A549 (cell line): Measurements from ENCODE around the gene DEUP1.

Experiments
- CBX8 ChIP-seq: fragments of 200-600 bp; sonication (generic); IDR thresholded peaks from 2 replicates; pipeline ENCODE4 v1.6.1; 2016
- CEBPB ChIP-seq, 2 experiments: fragments of >200 bp in 1 of 2; sonication (Bioruptor Twin) in 1 of 2; formaldehyde crosslinking in 1 of 2; IDR thresholded peaks; 2 replicates each; pipeline ENCODE4 v1.6.1; 2012 to 2016
- EP300 ChIP-seq, 2 experiments: fragments of >200 bp; sonication (Bioruptor Twin); formaldehyde crosslinking; IDR thresholded peaks; 2 replicates in 1 of 2; 3 replicates in 1 of 2; pipeline ENCODE4 v1.6.1; 2016 to 2017
- HDAC2 ChIP-seq: fragments of 200-600 bp; sonication (generic); IDR thresholded peaks from 2 replicates; pipeline ENCODE4 v1.6.1; 2016
- JUN ChIP-seq, 2 experiments: fragments of >200 bp; sonication (Bioruptor Twin); formaldehyde crosslinking; IDR thresholded peaks; 2 replicates in 1 of 2; 3 replicates in 1 of 2; pipeline ENCODE4 v1.6.1; 2016 to 2017
- JUNB ChIP-seq: fragments of >200 bp; sonication (Bioruptor Twin); formaldehyde crosslinking; IDR thresholded peaks from 2 replicates; pipeline ENCODE4 v1.6.1; 2016
- MAFK ChIP-seq: fragments of 450-650 bp; IDR thresholded peaks from 2 replicates; pipeline ENCODE4 v1.6.1; 2014; ENCODE audit not compliant: partially characterized antibody
- POLR2A ChIP-seq: IDR thresholded peaks from 2 replicates; pipeline ENCODE4 v1.6.1; 2012; ENCODE audit warnings: mild to moderate bottlenecking, low read length
- RAD21 ChIP-seq, 2 experiments: fragments of >200 bp in 1 of 2; sonication (Bioruptor Twin) in 1 of 2; formaldehyde crosslinking in 1 of 2; IDR thresholded peaks in 1 of 2; conservative IDR thresholded peaks in 1 of 2; 2 replicates in 1 of 2; 3 replicates in 1 of 2; pipeline ENCODE4 v1.6.1; 2012 to 2018; ENCODE audit warnings: inconsistent platforms in 1 of 2
- RARB ChIP-seq: fragments of 250-450 bp; sonication (Bioruptor Pico); IDR thresholded peaks from 2 replicates; pipeline ENCODE4 v1.8.0; 2021; ENCODE audit warnings: mild to moderate bottlenecking, moderate library complexity
- RCOR1 ChIP-seq: fragments of 150-350 bp; IDR thresholded peaks from 2 replicates; pipeline ENCODE4 v1.6.1; 2014; ENCODE audit warnings: antibody characterized with exemption, low read length, low read depth
- TF ChIP-seq, protein P1 (sequence below): fragments of >200 bp; sonication (Bioruptor Twin); formaldehyde crosslinking; IDR thresholded peaks from 3 replicates; pipeline ENCODE4 v1.5.1; 2016
- TF ChIP-seq, protein P2 (sequence below): fragments of 200-600 bp; sonication (generic); IDR thresholded peaks from 2 replicates; pipeline ENCODE4 v1.6.1; 2016; ENCODE audit warnings: antibody characterized with exemption, mild to moderate bottlenecking, moderate library complexity
- TF ChIP-seq, protein P3 (sequence below): IDR thresholded peaks from 2 replicates; pipeline ENCODE4 v1.6.1; 2012

DNA sequence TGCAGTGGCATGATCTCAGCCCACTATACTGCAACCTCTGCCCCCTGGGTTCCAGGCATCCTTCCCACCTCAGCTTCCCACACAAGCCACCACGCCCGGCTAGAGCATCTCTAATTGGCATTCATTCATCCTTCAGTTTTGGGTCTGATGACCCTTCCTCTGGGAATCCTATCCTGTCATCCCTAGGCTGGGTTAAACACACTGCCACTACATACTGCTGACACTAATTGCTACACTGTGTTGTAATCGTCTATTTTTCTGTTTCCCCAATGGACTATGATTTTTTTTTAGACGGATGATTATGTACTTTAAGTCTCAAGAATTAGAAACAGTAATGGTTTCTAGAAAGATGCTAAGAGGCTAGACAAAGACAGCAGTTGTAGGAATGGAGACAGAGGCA lies 62.8 kb downstream of the DEUP1 start:
- no peak for TF ChIP-seq EP300 (IDR thresholded peaks at IDR 0.05)
- TF ChIP-seq, protein P1, sequence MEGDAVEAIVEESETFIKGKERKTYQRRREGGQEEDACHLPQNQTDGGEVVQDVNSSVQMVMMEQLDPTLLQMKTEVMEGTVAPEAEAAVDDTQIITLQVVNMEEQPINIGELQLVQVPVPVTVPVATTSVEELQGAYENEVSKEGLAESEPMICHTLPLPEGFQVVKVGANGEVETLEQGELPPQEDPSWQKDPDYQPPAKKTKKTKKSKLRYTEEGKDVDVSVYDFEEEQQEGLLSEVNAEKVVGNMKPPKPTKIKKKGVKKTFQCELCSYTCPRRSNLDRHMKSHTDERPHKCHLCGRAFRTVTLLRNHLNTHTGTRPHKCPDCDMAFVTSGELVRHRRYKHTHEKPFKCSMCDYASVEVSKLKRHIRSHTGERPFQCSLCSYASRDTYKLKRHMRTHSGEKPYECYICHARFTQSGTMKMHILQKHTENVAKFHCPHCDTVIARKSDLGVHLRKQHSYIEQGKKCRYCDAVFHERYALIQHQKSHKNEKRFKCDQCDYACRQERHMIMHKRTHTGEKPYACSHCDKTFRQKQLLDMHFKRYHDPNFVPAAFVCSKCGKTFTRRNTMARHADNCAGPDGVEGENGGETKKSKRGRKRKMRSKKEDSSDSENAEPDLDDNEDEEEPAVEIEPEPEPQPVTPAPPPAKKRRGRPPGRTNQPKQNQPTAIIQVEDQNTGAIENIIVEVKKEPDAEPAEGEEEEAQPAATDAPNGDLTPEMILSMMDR, result no peak
- TF ChIP-seq JUN (IDR thresholded peaks at IDR 0.05), result no peak
- TF ChIP-seq CEBPB (IDR thresholded peaks at IDR 0.05), result no peak
- TF ChIP-seq MAFK, result no peak
- TF ChIP-seq, protein P2, sequence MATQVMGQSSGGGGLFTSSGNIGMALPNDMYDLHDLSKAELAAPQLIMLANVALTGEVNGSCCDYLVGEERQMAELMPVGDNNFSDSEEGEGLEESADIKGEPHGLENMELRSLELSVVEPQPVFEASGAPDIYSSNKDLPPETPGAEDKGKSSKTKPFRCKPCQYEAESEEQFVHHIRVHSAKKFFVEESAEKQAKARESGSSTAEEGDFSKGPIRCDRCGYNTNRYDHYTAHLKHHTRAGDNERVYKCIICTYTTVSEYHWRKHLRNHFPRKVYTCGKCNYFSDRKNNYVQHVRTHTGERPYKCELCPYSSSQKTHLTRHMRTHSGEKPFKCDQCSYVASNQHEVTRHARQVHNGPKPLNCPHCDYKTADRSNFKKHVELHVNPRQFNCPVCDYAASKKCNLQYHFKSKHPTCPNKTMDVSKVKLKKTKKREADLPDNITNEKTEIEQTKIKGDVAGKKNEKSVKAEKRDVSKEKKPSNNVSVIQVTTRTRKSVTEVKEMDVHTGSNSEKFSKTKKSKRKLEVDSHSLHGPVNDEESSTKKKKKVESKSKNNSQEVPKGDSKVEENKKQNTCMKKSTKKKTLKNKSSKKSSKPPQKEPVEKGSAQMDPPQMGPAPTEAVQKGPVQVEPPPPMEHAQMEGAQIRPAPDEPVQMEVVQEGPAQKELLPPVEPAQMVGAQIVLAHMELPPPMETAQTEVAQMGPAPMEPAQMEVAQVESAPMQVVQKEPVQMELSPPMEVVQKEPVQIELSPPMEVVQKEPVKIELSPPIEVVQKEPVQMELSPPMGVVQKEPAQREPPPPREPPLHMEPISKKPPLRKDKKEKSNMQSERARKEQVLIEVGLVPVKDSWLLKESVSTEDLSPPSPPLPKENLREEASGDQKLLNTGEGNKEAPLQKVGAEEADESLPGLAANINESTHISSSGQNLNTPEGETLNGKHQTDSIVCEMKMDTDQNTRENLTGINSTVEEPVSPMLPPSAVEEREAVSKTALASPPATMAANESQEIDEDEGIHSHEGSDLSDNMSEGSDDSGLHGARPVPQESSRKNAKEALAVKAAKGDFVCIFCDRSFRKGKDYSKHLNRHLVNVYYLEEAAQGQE, result no peak
- TF ChIP-seq JUNB, result no peak
- no peak for TF ChIP-seq RCOR1
- no peak for TF ChIP-seq RAD21 (conservative IDR thresholded peaks at IDR 0.05 in 1 of 2, IDR thresholded peaks at IDR 0.05 in 1 of 2)
- TF ChIP-seq, protein P3, sequence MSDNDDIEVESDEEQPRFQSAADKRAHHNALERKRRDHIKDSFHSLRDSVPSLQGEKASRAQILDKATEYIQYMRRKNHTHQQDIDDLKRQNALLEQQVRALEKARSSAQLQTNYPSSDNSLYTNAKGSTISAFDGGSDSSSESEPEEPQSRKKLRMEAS, result no peak
- TF ChIP-seq CBX8, result no peak
- TF ChIP-seq POLR2A, result no peak
- no peak for TF ChIP-seq HDAC2
- TF ChIP-seq RARB (CRISPR knock-in tag), result no peak
